Medulla oblongata (tissue), 1 donor: ENCODE data around the gene TLK2.
A peak's percentile ranks its signal among the peaks of the same experiment; 100 is the strongest.
"Not testable (repeated sequence)": the region's sequence is repeated elsewhere in the genome, so short reads cannot be mapped to it uniquely, and the experiment has no call there.

Source experiments
- DNase-seq: peaks from one replicate; pipeline ENCODE4 v3.0.0-alpha.2; 2015; ENCODE audit errors: extremely low spot score

TLK2 gene

DNA sequence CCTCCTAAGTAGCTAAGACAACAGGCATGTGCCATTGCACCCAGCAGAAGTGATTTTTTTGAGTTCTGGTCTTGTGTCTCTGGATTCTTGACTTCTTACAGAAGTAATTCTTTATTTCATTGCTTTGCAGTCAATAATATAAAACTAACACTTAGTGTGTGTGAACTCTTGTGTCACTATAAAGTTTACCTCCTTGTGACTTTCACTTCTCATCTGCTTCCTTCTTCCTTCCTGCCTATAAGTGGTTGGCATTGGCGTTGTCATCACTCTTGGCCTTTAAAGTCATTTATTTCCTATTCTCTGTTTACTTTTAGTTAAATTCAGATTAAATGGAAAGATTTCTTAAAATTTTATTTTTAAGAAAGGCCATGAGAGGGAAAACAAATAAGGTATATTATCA is 12.4 kb downstream of the TLK2 start:
- not testable (repeated sequence) for DNase-seq

- not testable (repeated sequence) for DNase-seq
Measured at GRCh38 chr17:62493049-62493655, 14.5 kb downstream of the TLK2 start.

DNA sequence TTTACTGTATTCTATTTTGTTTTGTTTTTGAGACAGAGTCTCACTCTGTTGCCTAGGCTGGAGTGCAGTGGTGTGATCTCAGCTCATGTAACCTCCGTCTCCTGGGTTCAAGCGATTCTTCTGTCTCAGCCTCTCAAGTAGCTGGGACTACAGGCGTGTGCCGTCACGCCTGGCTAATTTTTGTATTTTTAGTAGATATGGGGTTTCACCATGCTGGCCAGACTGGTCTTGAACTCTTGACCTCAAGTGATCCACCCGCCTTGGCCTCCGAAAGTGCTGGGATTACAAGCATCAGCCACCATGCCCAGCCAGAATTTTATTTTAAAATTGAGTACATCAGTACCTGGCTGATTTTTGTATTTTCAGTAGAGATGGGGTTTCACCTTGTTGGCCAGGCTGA is 15.4 kb downstream of the TLK2 start:
- not testable (repeated sequence) for DNase-seq

GRCh38 chr17:62496344-62496743 is 17.7 kb downstream of the TLK2 start:
- not testable (repeated sequence) for DNase-seq

DNA sequence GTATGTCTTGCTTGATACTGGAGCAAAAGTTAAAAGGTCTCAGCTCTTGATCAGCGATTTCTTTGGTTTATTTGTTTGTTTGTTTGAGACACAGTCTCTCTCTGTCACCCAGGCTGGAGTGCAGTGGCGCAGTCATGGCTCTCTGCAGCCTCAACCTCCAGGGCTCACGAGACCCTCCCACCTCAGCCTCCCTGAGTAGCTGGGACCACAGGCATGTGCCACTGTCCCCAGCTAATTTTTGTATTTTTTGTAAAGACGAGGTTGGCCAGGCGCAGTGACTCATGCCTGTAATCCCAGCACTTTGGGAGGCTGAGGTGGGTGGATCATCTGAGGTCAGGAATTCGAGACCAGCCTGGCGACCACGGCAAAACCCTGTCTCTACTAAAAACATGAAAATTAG is 20.2 kb downstream of the TLK2 start:
- not testable (repeated sequence) for DNase-seq

GRCh38 chr17:62500463-62500862 is 21.8 kb downstream of the TLK2 start:
- DNase-seq = not testable (repeated sequence)

GRCh38 chr17:62504857-62505256 is 26.2 kb downstream of the TLK2 start:
- not testable (repeated sequence) for DNase-seq

GRCh38 chr17:62507191-62507836 is 28.7 kb downstream of the TLK2 start:
- DNase-seq = not testable (repeated sequence)

DNA sequence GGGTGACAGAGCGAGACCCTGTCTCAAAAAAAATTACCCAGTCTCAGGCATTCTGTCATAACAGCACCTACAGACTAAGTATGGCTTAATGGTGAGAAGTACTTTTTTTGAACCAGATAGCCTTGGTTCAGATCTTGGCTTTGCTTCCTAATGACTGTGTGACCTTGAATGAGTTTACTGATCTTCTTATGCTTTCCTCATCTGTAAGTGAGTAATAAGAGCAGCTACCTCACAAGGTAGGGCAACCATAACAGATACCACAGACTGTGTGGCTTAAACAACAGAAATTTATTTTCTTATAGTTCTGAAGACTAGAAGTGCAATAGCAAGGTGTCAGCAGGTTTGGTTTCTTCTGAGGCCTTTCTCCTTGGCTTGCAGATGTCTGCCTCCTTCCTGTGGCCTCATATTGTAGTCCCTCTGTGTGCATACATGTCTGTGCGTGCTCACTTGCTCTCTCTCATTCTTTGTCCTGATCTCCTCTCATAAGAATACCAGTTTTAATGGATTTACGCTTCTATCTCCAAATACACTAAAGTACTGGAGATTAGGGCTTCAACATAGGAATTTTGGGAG is 31.7 kb downstream of the TLK2 start:
- DNase-seq = not testable (repeated sequence)

- not testable (repeated sequence) for DNase-seq
Measured at GRCh38 chr17:62511014-62511413, 32.4 kb downstream of the TLK2 start.

DNA sequence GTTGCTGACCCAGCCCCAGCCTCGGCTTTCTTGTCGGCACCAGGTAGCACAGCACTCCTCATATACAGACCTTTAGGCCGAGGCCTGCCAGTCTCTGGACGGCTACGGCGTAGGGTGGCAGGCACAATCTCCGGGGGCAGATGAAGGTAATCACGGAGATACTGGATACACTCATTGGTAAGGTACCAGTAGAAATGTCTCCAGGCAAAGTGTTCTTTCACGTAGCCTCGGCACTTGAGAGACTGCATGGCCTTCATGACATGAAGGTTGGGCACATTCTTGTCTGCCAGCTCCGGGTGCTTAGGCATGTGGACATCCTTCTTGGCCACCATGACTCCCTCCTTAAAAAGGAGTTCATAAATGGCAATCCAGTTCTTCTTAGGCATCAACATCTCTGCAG is 37.8 kb downstream of the TLK2 start:
- not testable (repeated sequence) for DNase-seq

DNA sequence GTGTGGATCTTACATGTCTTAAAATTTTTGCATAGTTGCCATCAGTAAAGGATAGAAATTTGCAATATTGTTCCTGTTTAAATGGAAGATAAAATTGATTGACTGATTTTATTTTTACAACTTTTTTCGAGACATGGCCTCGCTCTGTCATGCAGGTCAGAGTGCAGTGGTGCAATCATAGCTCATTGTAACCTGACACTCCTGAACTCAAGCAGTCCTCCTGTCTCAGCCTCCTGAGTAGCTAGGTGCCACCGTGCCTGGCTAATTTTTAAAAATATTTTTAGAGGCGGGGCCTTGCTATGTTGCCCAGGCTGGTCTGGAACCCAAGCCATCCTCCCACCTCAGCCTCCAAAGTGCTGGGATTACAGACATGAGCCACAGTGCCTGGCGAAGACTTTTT is 42.7 kb downstream of the TLK2 start:
- not testable (repeated sequence) for DNase-seq

- not testable (repeated sequence) for DNase-seq
Measured at GRCh38 chr17:62524077-62524476, 45.5 kb downstream of the TLK2 start.

DNA sequence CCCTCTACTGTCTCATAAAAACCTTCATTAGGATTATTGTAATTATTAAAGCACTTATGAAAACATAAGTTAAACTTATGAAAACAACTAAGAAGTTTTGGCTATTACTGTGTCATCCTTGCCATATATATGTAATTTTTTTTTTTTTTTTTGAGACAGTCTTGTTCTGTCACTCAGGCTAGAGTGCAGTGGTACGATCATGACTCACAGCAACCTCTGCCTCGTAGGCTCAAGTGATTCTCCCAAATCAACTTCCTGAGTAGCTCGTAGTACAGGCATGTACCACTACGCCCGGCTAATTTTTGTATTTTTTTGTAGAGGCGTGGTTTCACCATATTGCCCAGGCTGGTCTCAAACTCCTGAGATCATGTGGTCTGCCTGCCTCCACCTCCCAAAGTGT is 46.7 kb downstream of the TLK2 start:
- not testable (repeated sequence) for DNase-seq

- DNase-seq = not testable (repeated sequence)
Measured at GRCh38 chr17:62530936-62531335, 52.3 kb downstream of the TLK2 start.

DNA sequence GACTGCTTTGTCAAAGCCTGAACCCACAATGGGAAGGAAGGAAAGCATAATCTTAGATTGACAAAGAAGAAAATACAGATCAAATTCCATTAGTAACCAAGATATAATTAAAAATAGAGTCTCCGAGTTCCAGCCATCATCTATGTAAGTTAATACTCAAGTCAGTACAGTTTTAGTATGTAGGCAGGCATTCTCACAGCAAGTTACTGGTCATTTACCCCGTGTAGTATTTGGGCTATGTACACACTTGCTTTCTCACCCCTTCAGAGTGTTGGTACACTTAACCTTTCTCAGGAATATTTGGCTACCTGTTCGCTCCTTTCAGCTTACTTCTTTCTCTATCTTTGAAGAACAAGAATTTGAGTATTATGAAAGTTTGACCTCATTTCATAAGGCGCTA is 57.9 kb downstream of the TLK2 start:
- not testable (repeated sequence) for DNase-seq

DNA sequence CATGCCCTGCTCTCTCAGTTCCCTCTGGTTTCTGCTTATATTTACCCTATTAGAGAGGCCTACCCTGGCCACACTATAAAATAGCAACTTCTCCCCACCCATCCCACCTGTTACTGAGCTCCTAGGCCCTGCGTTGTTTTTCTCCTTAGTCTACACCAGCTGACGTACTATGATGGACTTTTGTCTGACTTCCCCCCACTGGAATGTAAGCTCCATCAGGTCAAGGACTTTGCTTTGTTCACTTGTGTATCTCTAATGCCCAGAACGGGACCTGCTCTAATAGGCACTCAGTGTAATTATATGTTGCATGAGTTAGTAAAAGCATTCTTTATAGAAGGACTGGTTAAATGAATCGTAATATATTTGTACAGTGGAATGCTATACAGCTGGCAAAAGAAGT is 62.4 kb downstream of the TLK2 start:
- DNase-seq = not testable (repeated sequence)

- not testable (repeated sequence) for DNase-seq
Measured at GRCh38 chr17:62543278-62543775, 64.7 kb downstream of the TLK2 start.

DNA sequence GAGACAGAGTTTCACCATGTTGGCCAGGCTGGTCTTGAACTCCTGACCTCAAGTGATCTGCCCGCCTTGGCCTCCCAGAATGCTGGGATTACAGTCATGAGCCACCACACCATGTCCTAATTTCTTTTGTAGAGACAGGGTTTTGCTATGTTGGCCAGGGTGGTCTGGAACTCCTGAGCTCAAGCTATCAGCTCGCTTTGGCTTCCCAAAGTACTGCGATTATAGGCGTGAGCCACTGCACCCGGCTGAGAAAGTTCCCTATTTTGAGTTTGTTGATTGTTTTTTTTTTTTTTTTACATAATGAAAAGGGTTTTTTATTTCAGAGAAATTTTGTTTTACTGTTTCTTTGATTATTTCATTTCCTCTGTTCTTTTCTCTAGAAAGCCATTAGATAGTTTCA is 67.4 kb downstream of the TLK2 start:
- DNase-seq = not testable (repeated sequence)

DNA sequence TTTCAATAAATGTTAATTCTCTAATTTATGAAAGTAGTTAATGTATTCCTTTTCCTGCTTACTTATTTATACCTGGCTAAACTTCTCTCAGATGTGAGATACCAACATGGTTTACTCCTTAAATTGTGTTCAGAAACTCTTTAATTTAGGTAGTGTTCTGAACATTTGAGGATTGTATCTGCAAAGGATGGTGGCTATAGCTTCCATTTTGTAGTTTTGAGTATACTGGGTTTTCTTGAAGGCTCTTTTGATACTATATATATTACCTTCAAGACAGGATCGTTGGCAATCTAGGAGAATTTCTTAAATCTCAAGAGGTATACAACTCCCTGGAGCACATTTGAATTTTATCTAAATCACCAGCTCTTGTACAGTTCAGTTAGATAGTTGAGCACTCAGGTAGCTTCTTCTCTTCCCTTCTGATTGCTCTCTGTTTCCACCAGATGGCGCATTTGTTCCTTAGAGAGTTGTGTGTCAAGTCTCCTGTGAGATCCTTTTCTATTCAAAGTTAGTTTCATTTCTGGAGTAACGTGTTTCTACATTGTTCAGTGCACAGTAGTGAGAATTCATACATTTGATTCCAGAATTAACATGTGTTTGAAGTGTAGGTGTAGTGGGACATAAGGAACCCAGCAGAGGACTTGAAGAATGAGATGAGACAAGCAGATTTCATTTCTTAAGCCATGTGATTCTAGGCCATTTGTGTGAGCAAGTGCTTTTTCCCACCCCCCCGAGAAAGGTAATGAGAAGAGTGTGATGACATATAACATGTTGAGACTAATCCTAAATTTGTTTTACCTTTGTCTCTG is 74.4 kb downstream of the TLK2 start:
- peak; percentile 69 for DNase-seq

DNA sequence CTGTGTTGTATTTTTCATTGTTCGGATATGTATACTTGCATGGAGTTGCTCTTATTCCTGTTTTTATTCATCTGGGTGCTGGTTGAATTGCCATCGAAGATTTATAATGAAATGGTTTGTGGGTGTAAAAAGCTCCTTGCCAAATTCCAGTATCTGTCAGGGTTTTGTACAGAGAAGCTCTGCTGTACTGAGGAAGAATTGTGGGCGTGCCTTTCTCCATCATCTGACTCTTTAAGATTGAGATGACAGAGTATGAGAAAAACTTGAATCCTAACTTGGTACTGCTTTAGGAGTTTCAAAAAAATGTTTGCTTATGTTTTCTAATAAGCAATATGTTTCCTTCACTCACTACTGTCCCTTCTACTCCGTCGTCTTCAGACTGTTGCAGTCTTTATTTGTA is 78.9 kb downstream of the TLK2 start:
- DNase-seq = not testable (repeated sequence)

- not testable (repeated sequence) for DNase-seq
Measured at GRCh38 chr17:62558941-62559340, 80.3 kb downstream of the TLK2 start.
